Peyer's patch (tissue), 4 donors: ENCODE measurements around the gene CD82. TPM values are rescaled to one million over a fixed set of nuclear protein-coding genes. Genes with fewer than 3 reads are reported as not detected.
A peak's percentile ranks its signal among the peaks of the same experiment; 100 is the strongest.

Source experiments
- DNase-seq, 3 donors: peaks; one replicate each; pipeline ENCODE4 v3.0.0-alpha.2; 2017 to 2019
- H3K27ac ChIP-seq, 4 donors: fragments of 200-600 bp; sonication (generic); one replicate each; pipeline ENCODE4 v1.5.1; 2016 to 2019
- H3K27me3 ChIP-seq, 2 donors: fragments of 200-600 bp; sonication (generic); one replicate each; pipeline ENCODE4 v1.5.1; 2019
- H3K36me3 ChIP-seq, 3 donors: fragments of 200-600 bp; sonication (generic); one replicate each; pipeline ENCODE4 v1.5.1; 2016 to 2019
- H3K4me1 ChIP-seq, 4 donors: fragments of 200-600 bp; sonication (generic); one replicate each; pipeline ENCODE4 v1.5.1; 2016 to 2019
- H3K4me3 ChIP-seq, 4 donors: fragments of 200-600 bp; sonication (generic); 1 replicate in 3 of 4; 2 replicates in 1 of 4; pipeline ENCODE4 v1.5.1; 2016 to 2019; ENCODE audit warnings: mild to moderate bottlenecking in 1 of 4
- H3K9me3 ChIP-seq, 4 donors: fragments of 200-600 bp; sonication (generic); one replicate each; pipeline ENCODE4 v1.5.1; 2016 to 2019; ENCODE audit warnings: mild to moderate bottlenecking in 1 of 4
- POLR2A ChIP-seq, 2 donors: fragments of 450-650 bp; IDR thresholded peaks; one replicate each; pipeline ENCODE4 v1.5.1; 2017; ENCODE audit warnings: antibody characterized with exemption in 2 of 2, mild to moderate bottlenecking in 2 of 2, moderate library complexity in 2 of 2
- total RNA-seq, 4 donors: library from RNA; depleted of rRNA; stranded (reverse); fragments of >200 nt; gene quantifications; one replicate each; pipeline ENCODE4 v1.1.0, GENCODE V29; 2016
- TF ChIP-seq, protein P1 (sequence below), 6 experiments: fragments of 450-650 bp in 4 of 6; fragments of 200-600 bp in 2 of 6; sonication (generic) in 1 of 6; IDR thresholded peaks; one replicate each; pipeline ENCODE4 v1.5.1; 2017 to 2019; ENCODE audit warnings: antibody characterized with exemption in 6 of 6, mild to moderate bottlenecking in 3 of 6, moderate library complexity in 1 of 6

The CD82 gene
- total RNA-seq, 4 donors from 2014 or later: 40.4 to 140 (median 78.4) TPM

DNA sequence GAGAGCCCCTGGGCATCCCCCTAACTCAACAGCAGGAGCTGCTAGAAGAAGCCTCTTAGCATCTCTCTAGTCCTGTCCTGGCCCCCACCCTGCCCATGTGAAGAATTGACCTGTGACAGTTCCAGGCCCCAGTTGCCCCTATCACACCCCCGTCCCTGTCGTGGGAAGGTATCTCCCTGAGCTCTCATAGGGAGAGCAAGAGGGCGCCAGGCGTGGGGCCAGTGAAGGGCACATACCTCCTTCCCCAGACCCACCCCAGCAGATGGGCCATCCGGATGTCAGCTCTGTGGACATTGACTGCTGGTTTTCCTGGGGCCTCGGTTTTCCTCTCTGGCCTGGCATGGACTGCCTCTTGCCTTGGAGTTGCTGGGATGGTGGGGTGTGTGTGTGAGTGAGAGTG lies 29.5 kb downstream of the CD82 start:
- no peak for DNase-seq
- H3K27ac ChIP-seq: peak overlapping the region in 2 of 4 donors; percentile 5 to 49
- no peaks in the 10 kb centered on the region for H3K9me3 ChIP-seq
- peaks cover 0 to 47% (median 17%) of the 10 kb centered on the region in 4 donors for H3K4me1 ChIP-seq
- TF ChIP-seq, protein P1, sequence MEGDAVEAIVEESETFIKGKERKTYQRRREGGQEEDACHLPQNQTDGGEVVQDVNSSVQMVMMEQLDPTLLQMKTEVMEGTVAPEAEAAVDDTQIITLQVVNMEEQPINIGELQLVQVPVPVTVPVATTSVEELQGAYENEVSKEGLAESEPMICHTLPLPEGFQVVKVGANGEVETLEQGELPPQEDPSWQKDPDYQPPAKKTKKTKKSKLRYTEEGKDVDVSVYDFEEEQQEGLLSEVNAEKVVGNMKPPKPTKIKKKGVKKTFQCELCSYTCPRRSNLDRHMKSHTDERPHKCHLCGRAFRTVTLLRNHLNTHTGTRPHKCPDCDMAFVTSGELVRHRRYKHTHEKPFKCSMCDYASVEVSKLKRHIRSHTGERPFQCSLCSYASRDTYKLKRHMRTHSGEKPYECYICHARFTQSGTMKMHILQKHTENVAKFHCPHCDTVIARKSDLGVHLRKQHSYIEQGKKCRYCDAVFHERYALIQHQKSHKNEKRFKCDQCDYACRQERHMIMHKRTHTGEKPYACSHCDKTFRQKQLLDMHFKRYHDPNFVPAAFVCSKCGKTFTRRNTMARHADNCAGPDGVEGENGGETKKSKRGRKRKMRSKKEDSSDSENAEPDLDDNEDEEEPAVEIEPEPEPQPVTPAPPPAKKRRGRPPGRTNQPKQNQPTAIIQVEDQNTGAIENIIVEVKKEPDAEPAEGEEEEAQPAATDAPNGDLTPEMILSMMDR (IDR thresholded peaks at IDR 0.05): no peak
- TF ChIP-seq POLR2A (IDR thresholded peaks at IDR 0.05): no peak
- peaks cover 0 to 5% (median 0%) of the 10 kb centered on the region in 3 donors for H3K36me3 ChIP-seq
- H3K4me3 ChIP-seq: no peak overlapping the region
- no peaks in the 10 kb centered on the region for H3K27me3 ChIP-seq

DNA sequence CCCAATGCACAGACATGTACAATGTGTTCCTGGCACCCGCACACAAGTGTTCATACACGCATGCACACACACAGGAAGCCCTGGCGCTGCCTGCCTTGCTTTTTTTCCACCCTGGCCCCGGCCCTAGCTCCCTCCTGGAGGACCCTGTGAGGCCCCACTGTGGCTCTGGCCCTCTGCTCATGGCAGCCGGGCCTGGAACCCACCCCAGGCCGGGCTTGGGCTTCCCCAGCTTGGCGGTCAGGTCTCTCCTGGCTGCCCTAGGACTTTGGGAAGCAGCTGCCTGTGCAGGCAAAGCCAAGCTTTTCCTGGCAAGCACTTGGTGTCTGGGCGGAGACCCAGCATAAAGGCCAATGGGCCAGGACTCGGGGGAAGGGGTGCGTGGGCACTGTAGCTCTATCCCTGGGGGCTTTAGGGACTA lies 30.5 kb downstream of the CD82 start:
- no peak for TF ChIP-seq POLR2A (IDR thresholded peaks at IDR 0.05)
- TF ChIP-seq, protein P1 (IDR thresholded peaks at IDR 0.05): no peak
- H3K36me3 ChIP-seq: peaks cover 0 to 5% (median 0%) of the 10 kb centered on the region in 3 donors
- no peaks in the 10 kb centered on the region for H3K9me3 ChIP-seq
- peak in 2 of 3 donors; percentile 45 to 70 for DNase-seq
- H3K27me3 ChIP-seq: no peaks in the 10 kb centered on the region
- peak overlapping the region; percentile 14 to 78 (median 56) for H3K27ac ChIP-seq
- H3K4me1 ChIP-seq: peaks cover 0 to 49% (median 26%) of the 10 kb centered on the region in 4 donors
- H3K4me3 ChIP-seq: no peak overlapping the region

DNA sequence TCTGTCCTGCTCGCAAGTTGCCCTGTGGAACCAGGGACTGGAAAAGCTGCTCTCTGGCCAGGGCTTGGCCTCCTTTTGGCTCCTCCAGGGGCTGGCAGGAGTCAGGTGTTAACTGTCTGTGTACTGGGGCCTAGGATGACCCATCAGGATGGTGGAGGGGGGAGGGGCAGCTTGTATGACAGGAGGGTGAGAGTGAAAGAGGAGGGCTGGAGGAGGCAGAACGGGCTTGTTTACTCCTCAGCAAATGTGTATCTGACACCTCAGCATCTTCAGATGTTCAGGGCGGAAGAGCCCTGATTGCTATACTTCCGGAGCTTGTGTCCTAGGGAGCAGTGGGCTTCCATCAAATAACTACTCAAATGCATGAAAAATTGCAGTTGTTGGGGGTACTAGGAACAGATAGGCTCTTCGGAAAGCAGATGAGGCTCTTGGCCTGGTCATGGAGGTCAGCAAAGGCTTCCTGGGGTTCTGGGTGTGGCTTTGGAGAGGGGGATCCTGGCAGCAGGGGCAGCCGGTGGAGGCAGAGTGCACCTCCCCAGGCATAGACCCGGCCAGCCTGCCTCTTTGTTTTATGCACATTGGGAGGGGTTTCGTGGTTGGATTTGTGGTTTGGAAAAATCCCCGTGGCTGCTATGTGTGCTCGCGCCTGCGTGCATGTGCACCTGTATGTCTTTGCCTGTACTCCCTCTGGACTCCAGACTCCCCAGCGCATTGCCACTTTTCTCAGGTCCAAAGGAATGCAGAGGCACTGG lies 31.2 kb downstream of the CD82 start:
- Histone ChIP-seq H3K27me3 (no peaks in the 10 kb centered on the region), H3K4me1 (peaks cover 1 to 49% (median 33%) of the 10 kb centered on the region in 4 donors), H3K9me3 (no peaks in the 10 kb centered on the region), H3K27ac (peak overlapping the region in 3 of 4 donors; percentile 50 to 78 (median 62)), H3K36me3 (peaks cover 0 to 5% (median 0%) of the 10 kb centered on the region in 3 donors), H3K4me3 (peak overlapping the region in 1 of 4 donors; percentile 2)
- TF ChIP-seq, protein P1 (IDR thresholded peaks at IDR 0.05): no peak
- TF ChIP-seq POLR2A (IDR thresholded peaks at IDR 0.05): no peak
- DNase-seq: peak in 2 of 3 donors; percentile 67 to 72

DNA sequence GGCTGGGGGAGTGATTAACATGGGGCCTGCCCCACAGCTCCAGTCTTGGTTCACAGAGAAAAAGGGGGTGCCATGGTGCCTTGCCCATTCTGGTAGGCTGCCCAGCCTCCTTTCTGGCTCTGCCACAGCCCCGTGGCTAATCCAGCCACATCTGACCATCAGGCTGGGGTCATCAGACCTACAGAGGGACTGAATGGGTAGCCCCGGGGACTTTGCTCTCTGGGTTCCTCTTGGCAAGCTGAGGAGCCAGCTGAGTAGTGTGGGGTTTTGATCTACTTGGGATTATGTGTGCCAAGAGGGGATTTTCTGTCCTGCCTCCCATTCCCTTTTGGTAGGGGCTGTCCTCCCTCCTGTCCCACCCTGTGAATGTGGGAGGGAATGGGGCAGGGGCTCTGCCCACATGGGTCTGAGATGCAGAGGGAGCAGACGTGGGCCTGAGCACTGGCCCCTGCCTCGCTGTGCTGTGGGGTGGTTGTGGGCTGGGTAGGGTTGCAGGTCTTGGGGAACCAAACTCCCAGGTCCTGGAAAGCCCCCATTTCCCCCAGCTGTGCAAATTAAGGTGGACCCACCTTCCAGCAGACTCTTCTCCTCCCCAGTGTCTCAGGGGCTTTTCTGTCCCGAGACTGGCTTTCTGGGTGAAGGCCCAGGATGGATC lies 32.0 kb downstream of the CD82 start:
- H3K36me3 ChIP-seq: peaks cover 0 to 5% (median 0%) of the 10 kb centered on the region in 3 donors
- TF ChIP-seq, protein P1 (IDR thresholded peaks at IDR 0.05): no peak
- TF ChIP-seq POLR2A (IDR thresholded peaks at IDR 0.05): no peak
- H3K4me1 ChIP-seq: peaks cover 6 to 53% (median 37%) of the 10 kb centered on the region in 4 donors
- DNase-seq: no peak
- peak overlapping the region in 3 of 4 donors; percentile 50 to 78 (median 62) for H3K27ac ChIP-seq
- no peaks in the 10 kb centered on the region for H3K9me3 ChIP-seq
- H3K4me3 ChIP-seq: peak overlapping the region in 1 of 4 donors; percentile 2
- no peaks in the 10 kb centered on the region for H3K27me3 ChIP-seq

DNA sequence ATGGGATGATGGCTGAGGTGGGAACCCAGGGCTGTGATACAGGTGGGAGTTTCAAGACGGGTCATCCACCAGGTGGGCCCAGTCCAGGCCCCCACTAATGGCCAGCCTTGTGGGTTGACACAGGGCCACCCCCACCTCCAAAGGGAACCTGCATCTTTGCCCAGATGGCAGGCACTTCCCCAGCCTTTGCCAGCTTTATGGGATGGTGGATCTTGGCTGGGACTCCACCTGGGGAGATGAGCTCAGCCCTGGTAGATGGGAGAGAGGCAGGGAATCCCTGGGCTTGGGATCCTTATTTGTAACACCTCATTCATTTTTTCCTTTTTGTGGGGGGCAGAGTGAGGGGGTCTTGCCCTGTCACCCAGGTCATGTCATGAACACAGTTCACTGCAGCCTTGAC lies 33.4 kb downstream of the CD82 start:
- H3K27ac ChIP-seq: peak overlapping the region in 1 of 4 donors; percentile 0
- H3K36me3 ChIP-seq: peaks cover 0 to 8% (median 0%) of the 10 kb centered on the region in 3 donors
- H3K27me3 ChIP-seq: no peaks in the 10 kb centered on the region
- DNase-seq: no peak
- H3K4me1 ChIP-seq: peaks cover 6 to 48% (median 40%) of the 10 kb centered on the region in 4 donors
- H3K9me3 ChIP-seq: no peaks in the 10 kb centered on the region
- TF ChIP-seq, protein P1 (IDR thresholded peaks at IDR 0.05): no peak
- TF ChIP-seq POLR2A (IDR thresholded peaks at IDR 0.05): no peak
- H3K4me3 ChIP-seq: no peak overlapping the region
